ENCODE data around the gene DCLK1. TPM values are rescaled to one million over a fixed set of nuclear protein-coding genes. Genes with fewer than 3 reads are reported as not detected.
A peak's percentile ranks its signal among the peaks of the same experiment; 100 is the strongest.

DCLK1 gene
- total RNA-seq, 1 experiment from 2014 or later, result 36.2 TPM

DNA sequence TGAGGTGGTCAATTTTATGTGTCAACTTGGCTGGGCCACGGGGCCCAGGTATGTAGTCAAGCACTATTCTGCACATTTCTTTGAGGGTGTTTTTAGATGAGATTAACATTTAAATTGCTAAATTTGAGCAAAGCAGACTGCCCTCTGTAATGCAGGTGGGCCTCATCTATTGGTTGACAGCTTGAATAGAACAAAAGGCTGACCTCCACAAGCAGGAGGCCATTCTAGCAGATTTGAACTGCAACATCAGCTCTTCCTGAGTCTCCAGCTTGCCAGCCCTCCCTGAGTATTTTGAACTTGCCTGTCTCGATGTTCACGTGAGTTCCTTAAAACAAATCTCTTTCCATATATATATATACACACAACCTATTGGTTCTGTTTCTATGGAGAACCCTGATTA is 134.8 kb downstream of the DCLK1 start:
- Histone ChIP-seq H3K27ac (ENCODE audit: insufficient read length, low read depth, low read length) (no peak overlapping the region), H3K23me2 (ENCODE audit: insufficient read length, low read depth, low read length, poor library complexity, severe bottlenecking) (no peaks in the 10 kb centered on the region), H3K27me3 (ENCODE audit: insufficient read depth, low read length) (no peaks in the 10 kb centered on the region), H3K9ac (ENCODE audit: extremely low read depth, insufficient read length, low read length) (no peak overlapping the region), H3K79me2 (ENCODE audit: insufficient read depth, low read length) (no peaks in the 10 kb centered on the region), H2BK15ac (ENCODE audit: low read depth, low read length) (no peak overlapping the region), H3K9me3 (ENCODE audit: control insufficient read depth, low read depth, low read length) (no peaks in the 10 kb centered on the region), H3K18ac (ENCODE audit: insufficient read length, low read depth, low read length) (no peak overlapping the region), H3K4me1 (ENCODE audit: insufficient read depth, low read length) (peaks cover 28% of the 10 kb centered on the region), H4K20me1 (ENCODE audit: control insufficient read depth, insufficient read depth, insufficient read length) (no peaks in the 10 kb centered on the region), H3K56ac (ENCODE audit: insufficient read length, low read depth, low read length) (no peak overlapping the region), H4K91ac (ENCODE audit: insufficient read length, low read depth, low read length) (no peak overlapping the region), H3K23ac (ENCODE audit: insufficient read length, low read depth, low read length) (no peak overlapping the region), H3K4ac (ENCODE audit: low read depth, low read length) (no peak overlapping the region), H2AFZ (ENCODE audit: low read length) (no peak overlapping the region), H4K5ac (ENCODE audit: insufficient read length, low read depth, low read length) (no peak overlapping the region), H3K14ac (ENCODE audit: insufficient read depth, low read length) (no peak overlapping the region), H2BK20ac (ENCODE audit: low read depth, low read length, poor library complexity, severe bottlenecking) (no peak overlapping the region), H2BK5ac (ENCODE audit: insufficient read length, low read length) (no peak overlapping the region), H3K79me1 (ENCODE audit: insufficient read depth, low read depth, low read length, poor library complexity, severe bottlenecking) (no peaks in the 10 kb centered on the region), H3T11ph (ENCODE audit: low read length) (no peak overlapping the region), H2BK12ac (ENCODE audit: insufficient read length, low read depth, low read length) (no peak overlapping the region), H3K4me2 (ENCODE audit: insufficient read depth, insufficient read length, low read length) (peak overlapping the region; percentile 7), H2BK120ac (ENCODE audit: low read depth, low read length, poor library complexity, severe bottlenecking) (no peak overlapping the region), H2AK5ac (ENCODE audit: insufficient read length, low read length) (no peak overlapping the region), H4K8ac (replicated peaks; ENCODE audit: insufficient read length, low read depth, low read length) (no peak overlapping the region)
- no peak for DNase-seq
- WGBS (ENCODE audit: extremely low coverage, insufficient read length, low lambda C conversion rate), result no CpG with 5 or more reads among the region's 3 CpGs
- TF ChIP-seq, protein P1, sequence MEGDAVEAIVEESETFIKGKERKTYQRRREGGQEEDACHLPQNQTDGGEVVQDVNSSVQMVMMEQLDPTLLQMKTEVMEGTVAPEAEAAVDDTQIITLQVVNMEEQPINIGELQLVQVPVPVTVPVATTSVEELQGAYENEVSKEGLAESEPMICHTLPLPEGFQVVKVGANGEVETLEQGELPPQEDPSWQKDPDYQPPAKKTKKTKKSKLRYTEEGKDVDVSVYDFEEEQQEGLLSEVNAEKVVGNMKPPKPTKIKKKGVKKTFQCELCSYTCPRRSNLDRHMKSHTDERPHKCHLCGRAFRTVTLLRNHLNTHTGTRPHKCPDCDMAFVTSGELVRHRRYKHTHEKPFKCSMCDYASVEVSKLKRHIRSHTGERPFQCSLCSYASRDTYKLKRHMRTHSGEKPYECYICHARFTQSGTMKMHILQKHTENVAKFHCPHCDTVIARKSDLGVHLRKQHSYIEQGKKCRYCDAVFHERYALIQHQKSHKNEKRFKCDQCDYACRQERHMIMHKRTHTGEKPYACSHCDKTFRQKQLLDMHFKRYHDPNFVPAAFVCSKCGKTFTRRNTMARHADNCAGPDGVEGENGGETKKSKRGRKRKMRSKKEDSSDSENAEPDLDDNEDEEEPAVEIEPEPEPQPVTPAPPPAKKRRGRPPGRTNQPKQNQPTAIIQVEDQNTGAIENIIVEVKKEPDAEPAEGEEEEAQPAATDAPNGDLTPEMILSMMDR (conservative IDR thresholded peaks at IDR 0.05), result no peak
- Mint-ChIP-seq H3K4me1 (peaks cover 54 to 57% of the 10 kb centered on the region in 2 experiments), H3K9me3 (no peaks in the 10 kb centered on the region), H3K36me3 (ENCODE audit: insufficient read depth in 1 of 3, low read depth in 3 of 3) (no peaks in the 10 kb centered on the region; a peak in 1 of 7 replicates), H3K4me3 (no peak overlapping the region), H3K27ac (peak overlapping the region in 1 of 3 experiments; percentile 22; a peak in 1 of 7 replicates), H3K27me3 (ENCODE audit: low read depth) (no peaks in the 10 kb centered on the region)
